Upper lobe of right lung (tissue), 1 donor: ENCODE data around the gene HIVEP3. TPM values are rescaled to one million over a fixed set of nuclear protein-coding genes. Genes with fewer than 3 reads are reported as not detected.

Experiments
- ATAC-seq: fragments of 200-7000 bp; cut with Tn5 transposase; one replicate; pipeline ENCODE4 v1.9.1; 2020; ENCODE audit warnings: mild to moderate bottlenecking, moderate library complexity
- DNase-seq: peaks from one replicate; pipeline ENCODE4 v3.0.0-alpha.2; 2020
- H3K27ac ChIP-seq: fragments of 200-600 bp; one replicate; pipeline ENCODE4 v1.8.0; 2022
- H3K27me3 ChIP-seq: fragments of 200-600 bp; one replicate; pipeline ENCODE4 v1.8.0; 2022; ENCODE audit warnings: mild to moderate bottlenecking
- H3K36me3 ChIP-seq: fragments of 200-600 bp; one replicate; pipeline ENCODE4 v1.8.0; 2022
- H3K4me1 ChIP-seq: fragments of 200-600 bp; one replicate; pipeline ENCODE4 v1.8.0; 2022
- H3K4me3 ChIP-seq: fragments of 200-600 bp; one replicate; pipeline ENCODE4 v1.8.0; 2022; ENCODE audit warnings: mild to moderate bottlenecking
- H3K9me3 ChIP-seq: fragments of 200-600 bp; one replicate; pipeline ENCODE4 v1.8.0; 2022
- intact Hi-C: fragments of 100-400 bp; cut with DNase I; formaldehyde crosslinking; loops from one replicate; pipeline ENCODE4 v1.11.0; 2022
- total RNA-seq: library from RNA; stranded (reverse); fragmentation: NEBNext Ultra II Directional; extraction: Animal tissue kit (Norgen Biotek cat#: 25700); gene quantifications from one replicate; pipeline ENCODE4 v1.2.1, GENCODE V29; 2021
- TF ChIP-seq, protein P1 (sequence below): fragments of 200-600 bp; IDR thresholded peaks from one replicate; pipeline ENCODE4 v1.8.0; 2022; ENCODE audit warnings: antibody characterized with exemption
- donor health status: DM: no; HTN: yes; CAD: no; lungs with severe emphysema.

Gene HIVEP3
- total RNA-seq, 1 donor from 2014 or later, result 16.6 TPM

GRCh38 chr1:41582851-41583657, 335.7 kb downstream of the HIVEP3 start:
- Histone ChIP-seq H3K27me3 (no peaks in the 10 kb centered on the region), H3K4me3 (no peak overlapping the region), H3K9me3 (no peaks in the 10 kb centered on the region), H3K36me3 (no peaks in the 10 kb centered on the region), H3K4me1 (no peaks in the 10 kb centered on the region), H3K27ac (no peak overlapping the region)
- DNase-seq (no peak), ATAC-seq (no peak)
- intact Hi-C loops, result no loop called here
- TF ChIP-seq, protein P1, sequence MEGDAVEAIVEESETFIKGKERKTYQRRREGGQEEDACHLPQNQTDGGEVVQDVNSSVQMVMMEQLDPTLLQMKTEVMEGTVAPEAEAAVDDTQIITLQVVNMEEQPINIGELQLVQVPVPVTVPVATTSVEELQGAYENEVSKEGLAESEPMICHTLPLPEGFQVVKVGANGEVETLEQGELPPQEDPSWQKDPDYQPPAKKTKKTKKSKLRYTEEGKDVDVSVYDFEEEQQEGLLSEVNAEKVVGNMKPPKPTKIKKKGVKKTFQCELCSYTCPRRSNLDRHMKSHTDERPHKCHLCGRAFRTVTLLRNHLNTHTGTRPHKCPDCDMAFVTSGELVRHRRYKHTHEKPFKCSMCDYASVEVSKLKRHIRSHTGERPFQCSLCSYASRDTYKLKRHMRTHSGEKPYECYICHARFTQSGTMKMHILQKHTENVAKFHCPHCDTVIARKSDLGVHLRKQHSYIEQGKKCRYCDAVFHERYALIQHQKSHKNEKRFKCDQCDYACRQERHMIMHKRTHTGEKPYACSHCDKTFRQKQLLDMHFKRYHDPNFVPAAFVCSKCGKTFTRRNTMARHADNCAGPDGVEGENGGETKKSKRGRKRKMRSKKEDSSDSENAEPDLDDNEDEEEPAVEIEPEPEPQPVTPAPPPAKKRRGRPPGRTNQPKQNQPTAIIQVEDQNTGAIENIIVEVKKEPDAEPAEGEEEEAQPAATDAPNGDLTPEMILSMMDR, result no peak

DNA sequence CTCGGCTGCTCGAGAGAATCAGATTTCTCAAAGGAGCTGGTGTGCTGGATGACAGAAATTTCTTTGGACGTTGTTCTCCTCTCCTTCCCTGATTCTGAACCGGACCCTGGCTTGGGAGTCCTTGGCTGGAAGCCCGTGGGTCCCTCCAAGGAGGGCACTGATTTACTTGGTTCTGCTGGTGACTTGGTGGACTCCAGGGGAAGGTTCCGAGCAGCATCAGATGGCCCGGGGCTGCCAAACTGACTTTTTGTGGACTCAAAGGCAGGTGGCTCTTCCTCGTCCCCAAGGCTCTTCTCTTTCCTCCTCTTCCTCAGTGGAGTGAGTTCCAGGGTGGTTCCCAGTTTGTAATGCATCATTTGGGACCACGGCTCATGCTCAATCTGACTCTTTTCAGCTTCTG, 336.4 kb downstream of the HIVEP3 start:
- H3K27ac ChIP-seq, result no peak overlapping the region
- DNase-seq, result no peak
- no peak overlapping the region for H3K4me3 ChIP-seq
- ATAC-seq, result no peak
- intact Hi-C loops, result no loop called here
- TF ChIP-seq, protein P1, result no peak
- H3K9me3 ChIP-seq, result no peaks in the 10 kb centered on the region
- no peaks in the 10 kb centered on the region for H3K36me3 ChIP-seq
- no peaks in the 10 kb centered on the region for H3K4me1 ChIP-seq
- H3K27me3 ChIP-seq, result no peaks in the 10 kb centered on the region

GRCh38 chr1:41582004-41582325, 336.8 kb downstream of the HIVEP3 start:
- DNase-seq (no peak), ATAC-seq (no peak)
- intact Hi-C loops, result no loop called here

GRCh38 chr1:41581216-41582003, 337.3 kb downstream of the HIVEP3 start:
- no peak for DNase-seq
- no peaks in the 10 kb centered on the region for H3K9me3 ChIP-seq

More at GRCh38 chr1:41582004-41582325, 336.8 kb downstream of the HIVEP3 start:
- Histone ChIP-seq H3K9me3 (no peaks in the 10 kb centered on the region), H3K27ac (no peak overlapping the region), H3K36me3 (no peaks in the 10 kb centered on the region), H3K4me1 (no peaks in the 10 kb centered on the region), H3K27me3 (no peaks in the 10 kb centered on the region), H3K4me3 (no peak overlapping the region)
- TF ChIP-seq, protein P1, result no peak

GRCh38 chr1:41580520-41581172, 338.1 kb downstream of the HIVEP3 start:
- no peaks in the 10 kb centered on the region for H3K36me3 ChIP-seq
- DNase-seq, result no peak
- intact Hi-C loops, result no loop called here

More at GRCh38 chr1:41581216-41582003, 337.3 kb downstream of the HIVEP3 start:
- H3K27ac ChIP-seq, result no peak overlapping the region
- intact Hi-C loops, result no loop called here
- no peaks in the 10 kb centered on the region for H3K36me3 ChIP-seq
- no peak for ATAC-seq
- no peaks in the 10 kb centered on the region for H3K27me3 ChIP-seq
- TF ChIP-seq, protein P1, result no peak
- H3K4me1 ChIP-seq, result no peaks in the 10 kb centered on the region
- H3K4me3 ChIP-seq, result no peak overlapping the region

More at GRCh38 chr1:41580520-41581172, 338.1 kb downstream of the HIVEP3 start:
- no peaks in the 10 kb centered on the region for H3K4me1 ChIP-seq
- no peak overlapping the region for H3K4me3 ChIP-seq
- no peaks in the 10 kb centered on the region for H3K27me3 ChIP-seq
- TF ChIP-seq, protein P1, result no peak
- no peak overlapping the region for H3K27ac ChIP-seq
- ATAC-seq, result no peak
- no peaks in the 10 kb centered on the region for H3K9me3 ChIP-seq
